NCI-H82 (cell line): ENCODE data around the gene MGAT4A.
"Not testable (repeated sequence)": the region's sequence is repeated elsewhere in the genome, so short reads cannot be mapped to it uniquely, and the experiment has no call there.

Experiments
- DNase-seq: peaks from one replicate; lab custom pipeline; 2025; lab: John Stamatoyannopoulos, UW

Gene MGAT4A

DNA sequence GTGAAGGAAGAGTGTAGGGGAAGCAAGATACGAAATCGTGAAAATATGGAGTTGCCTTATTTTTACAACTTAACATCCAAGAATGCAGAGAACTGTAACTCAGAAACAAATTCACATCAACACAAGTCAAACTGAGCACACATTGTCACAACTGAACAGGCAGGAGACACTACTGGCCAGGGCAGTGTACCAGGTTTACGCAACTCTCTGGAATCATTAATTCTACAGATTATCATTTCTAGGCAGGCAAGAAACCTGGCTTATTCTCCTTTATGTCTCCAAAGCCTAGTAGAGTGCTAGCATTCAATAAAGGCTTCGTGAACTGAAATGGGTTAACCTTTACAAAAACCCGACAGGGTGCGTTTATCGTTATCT is 123.2 kb downstream of the MGAT4A start:
- peak; percentile 40 for DNase-seq

DNA sequence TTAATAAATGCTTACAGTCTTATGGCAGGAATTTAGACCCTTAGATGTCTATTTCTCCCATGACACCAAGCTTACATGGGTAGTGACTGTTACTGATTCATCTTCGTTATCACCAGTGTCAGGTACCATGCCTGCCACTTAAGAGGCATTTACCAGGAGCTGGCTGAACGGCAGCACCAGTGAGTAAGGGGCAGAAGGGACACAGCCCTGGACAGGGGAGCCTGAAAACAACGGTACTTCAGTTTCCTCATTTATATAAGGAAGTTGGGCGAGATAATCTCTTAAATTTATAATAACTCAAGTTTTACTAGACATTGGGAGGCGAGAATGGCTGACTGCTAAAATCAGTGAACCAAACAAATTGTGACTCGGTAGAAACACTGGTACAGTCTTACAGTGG is 123.8 kb downstream of the MGAT4A start:
- no peak for DNase-seq

DNA sequence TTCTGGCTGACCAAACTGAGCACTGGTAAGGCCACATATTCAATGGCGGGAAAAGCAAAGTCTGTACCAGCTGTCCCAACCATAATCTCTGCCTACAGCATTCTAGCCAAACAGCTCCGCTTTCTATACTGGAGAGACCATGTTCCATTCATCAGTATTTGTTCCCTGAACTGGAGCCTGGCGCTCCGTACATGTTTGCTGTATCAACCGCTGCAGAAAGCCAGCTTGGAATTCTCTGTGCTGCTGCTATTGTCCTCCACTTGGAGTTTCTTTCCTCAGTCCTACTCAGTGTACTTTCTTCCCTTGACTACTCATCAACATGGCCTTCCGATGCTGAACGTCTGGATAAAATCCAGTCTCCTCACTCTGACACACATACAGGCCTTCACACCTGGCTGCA is 124.5 kb downstream of the MGAT4A start:
- DNase-seq = no peak

DNA sequence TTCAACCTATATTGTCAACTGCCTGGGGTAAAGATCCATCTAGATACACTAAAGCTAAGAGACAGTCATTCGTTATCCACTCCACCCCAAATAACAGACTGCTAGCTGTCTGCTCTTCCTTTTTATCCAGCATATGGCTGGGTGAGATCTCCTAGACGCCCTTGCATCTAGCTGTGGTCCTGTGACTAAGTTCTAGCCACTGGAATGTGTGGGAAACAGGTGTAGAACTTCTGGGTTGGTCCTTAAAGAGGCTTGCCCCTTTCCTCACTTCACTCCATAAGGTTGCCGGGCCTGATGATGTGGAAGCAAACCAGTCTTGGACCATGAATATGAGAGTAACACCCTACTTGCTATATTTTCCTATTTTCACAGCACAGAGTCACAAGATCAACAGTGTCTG is 125.9 kb downstream of the MGAT4A start:
- no peak for DNase-seq

DNA sequence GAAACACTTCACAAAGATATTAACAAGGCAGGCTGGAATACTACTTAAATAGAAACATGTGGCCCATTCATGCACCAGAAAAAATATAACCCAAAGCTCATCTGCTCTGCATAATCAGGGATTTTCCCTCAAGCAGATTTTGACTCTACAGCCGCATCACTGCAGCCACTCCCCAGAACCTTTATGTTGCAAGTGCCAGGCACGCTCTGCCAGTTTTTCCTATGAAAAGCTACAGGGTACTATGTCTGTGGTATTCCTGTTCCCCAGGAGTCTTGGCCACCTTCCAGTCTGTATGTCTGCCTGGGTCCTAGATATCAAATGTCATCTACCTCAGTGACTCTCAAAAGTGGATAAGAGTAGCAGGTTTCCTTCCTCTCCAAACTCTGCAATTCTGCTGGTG is 126.4 kb downstream of the MGAT4A start:
- no peak for DNase-seq

DNA sequence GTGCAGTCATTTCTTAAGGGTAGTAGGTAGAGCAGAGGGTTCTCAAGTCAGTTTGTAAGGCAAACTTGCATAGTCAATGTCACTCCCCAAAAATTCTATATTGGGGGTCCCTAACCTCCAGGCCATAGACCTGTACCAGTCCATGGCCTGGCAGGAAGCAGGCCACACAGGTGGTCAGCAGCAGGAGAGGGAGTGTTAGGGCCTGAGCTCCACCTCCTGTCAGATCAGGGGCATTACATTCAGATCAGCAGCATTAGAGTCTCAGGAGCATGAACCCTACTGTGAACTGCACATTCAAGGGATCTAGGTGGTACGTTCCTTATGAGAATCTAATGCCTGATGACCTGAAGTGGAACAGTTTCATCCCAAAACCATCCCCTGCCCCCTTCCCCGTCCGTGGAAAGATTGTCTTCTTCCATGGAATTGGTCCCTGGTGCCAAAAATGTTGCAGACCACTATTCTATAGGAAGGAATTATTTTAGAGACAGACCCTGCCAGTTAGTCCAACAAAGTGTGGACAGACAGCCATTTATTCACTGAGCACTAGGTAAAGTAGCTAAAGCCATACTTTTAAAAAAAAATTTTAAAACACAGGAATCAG is 129.3 kb downstream of the MGAT4A start:
- DNase-seq = peak; percentile 70

DNA sequence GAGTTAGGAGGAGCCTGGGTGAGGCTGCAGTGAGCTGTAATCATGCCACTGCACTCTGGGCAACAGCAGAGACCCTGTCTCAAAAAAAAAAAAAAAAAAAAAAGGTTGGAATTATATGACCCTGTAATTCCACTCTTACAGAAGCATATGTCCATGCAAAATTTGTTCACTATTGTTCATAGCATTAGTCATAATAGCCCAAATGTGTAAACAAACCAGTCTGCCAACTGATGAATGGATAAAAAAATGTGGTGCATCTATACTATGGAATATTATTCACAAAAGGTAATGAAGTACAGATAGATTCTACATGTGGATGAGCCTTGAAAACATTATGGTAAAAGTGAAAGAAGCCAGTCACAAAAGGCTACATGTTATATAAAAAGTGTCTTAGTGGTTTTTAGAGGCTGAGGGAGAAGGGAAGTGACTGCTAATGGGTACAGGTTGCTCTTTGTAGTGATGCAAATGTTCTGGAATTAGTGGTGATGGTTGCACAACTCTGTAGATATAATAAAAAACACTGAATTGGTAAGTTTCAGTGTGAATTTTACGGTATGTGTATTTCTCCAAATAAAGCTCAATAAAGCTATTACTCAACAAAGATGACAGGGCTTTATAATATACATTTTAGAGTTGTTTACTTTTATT is 132.0 kb downstream of the MGAT4A start:
- DNase-seq = no peak

DNA sequence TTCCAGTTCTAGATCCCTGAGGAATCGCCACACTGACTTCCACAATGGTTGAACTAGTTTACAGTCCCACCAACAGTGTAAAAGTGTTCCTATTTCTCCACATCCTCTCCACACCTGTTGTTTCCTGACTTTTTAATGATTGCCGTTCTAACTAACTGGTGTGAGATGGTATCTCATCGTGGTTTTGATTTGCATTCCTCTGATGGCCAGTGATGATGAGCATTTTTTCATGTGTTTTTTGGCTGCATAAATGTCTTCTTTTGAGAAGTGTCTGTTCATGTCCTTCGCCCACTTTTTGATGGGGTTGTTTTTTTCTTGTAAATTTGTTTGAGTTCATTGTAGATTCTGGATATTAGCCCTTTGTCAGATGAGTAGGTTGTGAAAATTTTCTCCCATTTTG is 136.3 kb downstream of the MGAT4A start:
- DNase-seq = not testable (repeated sequence)

DNA sequence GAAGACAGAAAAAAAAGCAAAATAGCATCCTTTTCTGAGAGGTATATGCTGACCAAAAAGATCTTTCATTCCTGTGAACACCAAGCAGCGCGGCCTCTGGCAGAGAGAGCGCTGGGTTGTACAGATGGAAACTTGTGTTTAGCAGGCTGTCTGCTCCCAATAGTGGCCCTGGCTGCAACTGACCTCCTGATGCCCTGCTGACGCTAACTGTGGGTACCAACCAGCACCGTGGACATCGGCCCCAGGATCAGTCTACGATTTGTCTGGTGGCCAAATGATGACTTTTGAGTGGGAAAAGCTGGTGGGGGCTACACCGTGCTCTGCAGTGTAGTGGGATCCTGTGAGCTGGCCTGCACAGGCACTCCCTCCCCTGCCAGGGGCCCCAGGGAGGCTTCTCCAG is 138.4 kb downstream of the MGAT4A start:
- DNase-seq = no peak

DNA sequence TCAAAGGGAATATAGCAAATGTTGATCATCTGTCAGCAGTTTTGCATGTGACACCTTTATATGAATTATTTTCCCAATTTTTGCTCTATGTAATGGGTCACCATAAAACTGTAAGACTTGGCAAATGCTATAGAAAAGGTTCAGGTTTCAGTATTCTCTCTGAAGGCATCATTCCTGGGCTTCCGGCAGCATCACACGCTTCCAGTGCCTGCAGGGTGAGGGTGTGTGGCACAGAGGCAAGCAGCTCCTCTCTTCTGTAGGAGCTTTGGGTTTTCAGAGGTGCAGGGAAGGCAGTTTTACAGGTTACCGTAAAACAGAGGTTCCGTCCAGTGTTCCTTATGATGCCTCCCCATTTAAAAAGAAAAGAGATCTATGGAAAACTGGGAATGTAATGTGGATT is 141.4 kb downstream of the MGAT4A start:
- no peak for DNase-seq

DNA sequence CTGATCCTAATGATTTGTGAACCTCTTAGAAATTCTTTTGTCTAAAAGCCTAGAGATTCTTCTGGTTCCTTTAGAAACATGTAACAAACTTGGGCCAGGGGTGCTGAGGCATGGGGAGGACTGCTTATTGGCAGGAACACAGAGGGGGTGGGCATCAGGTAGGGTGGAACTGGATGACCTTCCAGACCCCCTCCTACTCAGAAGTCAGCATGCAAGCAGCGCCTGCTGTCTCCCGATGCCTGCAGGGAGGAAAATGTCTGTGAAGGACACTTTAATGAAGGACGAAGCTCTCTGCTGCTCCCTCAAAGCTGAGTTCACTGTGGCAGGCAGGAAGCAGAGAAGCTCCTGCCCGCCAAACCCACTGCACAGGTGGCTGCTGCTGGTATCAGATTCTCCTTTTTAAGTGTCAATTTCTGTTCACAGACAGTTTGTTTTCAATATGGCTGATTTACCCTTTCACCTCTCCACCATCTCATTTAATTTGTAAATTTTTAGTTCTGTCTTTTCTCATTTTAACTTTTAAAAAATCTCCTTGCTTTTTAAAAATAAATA is 142.0 kb downstream of the MGAT4A start:
- no peak for DNase-seq

DNA sequence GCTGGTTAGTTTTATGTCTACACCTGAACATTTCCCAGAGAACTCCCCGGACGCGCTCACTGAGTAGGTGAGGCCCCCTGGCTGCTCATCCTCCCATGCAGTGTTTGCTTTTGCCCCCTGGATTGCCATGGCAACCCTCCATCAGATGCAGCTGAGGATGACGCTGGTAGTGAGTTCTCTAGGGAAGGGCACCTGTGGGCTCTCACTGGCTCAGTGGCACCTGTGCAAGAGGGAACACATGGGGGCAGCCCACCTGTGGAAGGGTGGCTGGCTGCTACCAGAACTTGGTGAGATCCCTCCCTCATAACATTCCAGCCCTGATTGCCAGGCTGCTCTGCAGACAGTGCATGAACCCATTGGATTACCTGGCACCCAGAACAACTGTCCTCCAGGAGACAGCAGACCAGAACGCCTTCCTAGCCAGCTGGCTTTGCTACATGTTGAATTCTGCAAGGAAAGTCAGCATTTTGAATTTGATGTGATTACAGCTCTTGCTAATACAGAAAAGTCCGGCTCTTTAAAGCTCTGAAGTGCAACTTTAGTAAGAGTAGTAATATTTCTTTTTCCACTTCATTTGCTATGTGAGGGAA is 144.3 kb downstream of the MGAT4A start:
- no peak for DNase-seq

DNA sequence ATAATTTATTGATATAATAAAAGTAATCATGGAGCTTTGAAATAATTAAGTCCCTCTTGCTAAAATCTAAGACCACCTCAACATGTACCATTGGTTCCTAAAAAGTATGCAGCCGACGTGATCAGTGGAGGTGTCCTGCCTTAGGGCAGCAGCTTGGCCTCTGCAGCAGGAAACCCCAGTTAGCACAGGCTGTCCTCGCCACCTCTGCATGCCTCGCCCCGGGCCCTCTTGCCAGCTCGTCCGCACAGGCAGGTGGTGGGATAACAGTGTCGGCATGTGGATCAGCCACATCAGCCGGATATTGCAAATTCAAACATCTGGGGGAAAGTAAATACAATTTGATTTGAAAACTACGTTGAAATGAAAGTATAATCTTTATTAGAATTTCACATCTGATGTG is 145.5 kb downstream of the MGAT4A start:
- DNase-seq = no peak

DNA sequence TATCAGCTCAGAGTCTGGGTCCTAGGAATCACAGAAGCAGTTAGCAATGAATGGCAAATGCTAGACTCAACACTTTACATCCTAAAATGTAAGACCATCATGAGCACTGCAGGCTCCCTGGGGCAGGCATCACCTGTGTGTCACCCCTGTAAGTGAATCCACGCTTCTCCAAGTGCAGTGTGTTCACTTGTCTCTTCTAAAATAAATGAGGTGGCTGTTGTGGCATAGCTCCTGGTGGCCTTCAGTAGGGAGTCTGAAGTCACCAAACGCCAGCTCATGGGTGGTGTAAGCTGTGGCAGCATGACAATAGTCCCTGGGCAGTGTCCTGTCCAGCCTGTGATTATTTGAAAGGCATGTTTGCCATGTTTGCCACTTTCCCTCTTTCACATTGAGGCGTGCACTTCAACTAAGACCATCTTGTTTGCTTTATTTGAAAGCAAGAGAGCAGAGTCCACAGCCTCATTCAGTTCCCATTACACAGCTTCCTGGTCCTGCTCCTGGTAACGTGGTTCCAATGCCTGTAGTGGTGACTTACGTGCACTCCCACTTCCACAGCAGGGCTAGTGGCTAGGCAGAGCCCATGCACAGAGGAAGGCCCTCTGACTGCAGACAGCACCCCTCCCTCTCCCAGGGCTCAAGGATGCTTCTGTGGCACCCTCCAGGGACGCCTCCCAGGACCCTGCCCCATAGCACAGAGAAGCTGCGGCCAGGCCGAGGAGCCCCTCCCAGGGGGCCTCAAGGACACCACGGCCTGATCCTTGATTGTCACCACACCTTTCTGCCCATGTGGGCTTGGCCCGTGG is 146.9 kb downstream of the MGAT4A start:
- DNase-seq = no peak

DNA sequence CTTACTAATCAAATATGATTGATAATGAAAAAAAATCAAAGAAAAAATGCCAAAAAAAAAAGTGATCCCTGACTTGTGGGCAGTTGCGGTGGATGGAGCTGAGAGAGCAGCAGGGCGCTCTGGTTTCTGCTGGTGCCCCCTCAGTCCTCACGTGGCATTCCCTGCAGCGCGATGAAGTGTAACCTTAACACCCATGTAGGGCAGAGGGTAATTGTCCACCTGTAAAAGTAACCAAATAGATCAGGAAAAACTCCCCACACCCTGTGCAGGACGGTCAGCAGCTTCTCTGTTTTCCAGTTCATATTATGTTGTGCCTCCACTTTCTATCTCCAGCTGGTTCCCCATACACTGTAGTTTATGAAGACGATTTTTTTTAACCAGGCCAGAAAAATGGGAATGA is 147.7 kb downstream of the MGAT4A start:
- no peak for DNase-seq

DNA sequence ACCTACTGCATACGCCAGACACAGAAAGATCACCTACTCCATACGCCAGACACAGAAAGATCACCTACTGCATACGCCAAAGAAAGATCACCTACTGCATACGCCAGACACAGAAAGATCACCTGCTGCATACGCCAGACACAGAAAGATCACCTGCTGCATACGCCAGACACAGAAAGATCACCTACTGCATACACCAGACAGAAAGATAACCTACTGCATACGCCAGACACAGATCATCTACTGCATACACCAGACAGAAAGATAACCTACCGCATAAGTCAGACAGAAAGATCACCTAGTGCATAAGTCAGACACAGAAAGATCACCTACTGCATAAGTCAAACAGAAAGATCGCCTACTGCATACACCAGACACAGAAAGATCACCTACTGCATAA is 148.4 kb downstream of the MGAT4A start:
- DNase-seq = no peak

DNA sequence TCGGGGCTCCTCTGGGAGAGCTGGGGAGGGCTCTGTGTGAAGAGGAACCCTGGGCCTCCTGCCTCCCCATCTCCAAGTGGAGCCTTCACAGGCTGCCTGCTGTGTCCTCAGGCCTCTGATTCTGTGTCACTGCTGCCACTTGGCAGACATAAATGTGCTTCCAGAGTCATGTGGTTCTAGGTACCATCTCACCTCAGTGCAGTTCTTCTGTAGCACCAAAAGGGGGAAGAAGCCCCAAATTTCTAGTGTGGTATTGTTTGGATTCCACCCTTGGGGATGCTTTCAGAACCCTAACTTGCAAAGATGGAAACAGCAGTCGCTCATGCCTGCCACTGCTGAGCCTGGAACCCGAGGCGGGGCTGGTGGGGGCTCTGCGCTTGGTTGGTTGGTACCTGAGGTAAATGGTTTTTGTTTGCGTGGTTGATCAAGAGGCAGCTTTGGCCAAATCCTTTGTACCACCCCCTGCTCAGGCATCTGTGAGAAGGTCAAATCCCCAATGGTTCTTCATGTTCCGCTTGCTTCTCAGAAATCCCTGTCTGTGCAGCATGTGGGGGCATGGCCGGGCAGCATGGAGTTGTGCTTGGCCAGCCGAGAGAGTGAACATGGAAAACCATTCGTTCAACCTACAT is 150.2 kb downstream of the MGAT4A start:
- DNase-seq = no peak

DNA sequence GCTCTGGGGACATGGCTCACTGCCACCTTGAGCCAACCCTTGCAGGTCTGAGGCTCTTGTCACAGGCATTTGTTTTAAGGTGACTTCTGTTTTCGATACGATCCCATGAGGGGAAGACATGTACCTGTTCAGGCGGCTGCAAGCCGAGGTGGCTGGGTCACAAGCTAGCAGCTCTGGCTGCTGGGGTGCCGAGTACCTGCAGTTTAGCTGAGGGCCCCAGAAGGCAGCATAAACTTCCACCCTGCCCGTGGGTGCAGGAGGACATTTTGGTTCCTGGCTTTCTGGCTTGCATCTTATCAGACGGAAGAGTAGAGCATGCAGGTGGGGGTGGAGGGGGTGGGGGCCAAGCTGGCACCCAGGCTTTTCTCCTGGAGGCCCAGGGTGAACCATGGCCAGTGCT is 151.0 kb downstream of the MGAT4A start:
- no peak for DNase-seq

DNA sequence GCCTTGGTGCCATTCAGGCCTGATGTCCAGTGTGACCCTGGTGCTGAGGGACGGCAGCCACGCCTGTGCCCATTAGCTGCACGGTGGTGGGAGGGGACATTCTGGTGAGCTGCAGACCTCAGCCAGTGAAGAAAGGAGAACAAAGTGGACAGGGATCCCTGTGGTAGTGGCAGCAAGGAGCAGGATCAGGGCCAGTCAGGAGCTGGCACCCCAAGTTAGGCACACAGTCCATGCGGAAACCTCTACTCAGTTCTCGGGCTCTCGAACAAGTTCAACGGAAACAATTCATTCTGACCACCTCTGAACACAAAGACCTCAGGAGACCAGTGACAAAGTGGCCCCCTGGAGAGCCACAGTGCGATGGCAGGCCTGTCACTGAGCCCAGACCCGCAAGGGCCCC is 152.7 kb downstream of the MGAT4A start:
- DNase-seq = no peak

DNA sequence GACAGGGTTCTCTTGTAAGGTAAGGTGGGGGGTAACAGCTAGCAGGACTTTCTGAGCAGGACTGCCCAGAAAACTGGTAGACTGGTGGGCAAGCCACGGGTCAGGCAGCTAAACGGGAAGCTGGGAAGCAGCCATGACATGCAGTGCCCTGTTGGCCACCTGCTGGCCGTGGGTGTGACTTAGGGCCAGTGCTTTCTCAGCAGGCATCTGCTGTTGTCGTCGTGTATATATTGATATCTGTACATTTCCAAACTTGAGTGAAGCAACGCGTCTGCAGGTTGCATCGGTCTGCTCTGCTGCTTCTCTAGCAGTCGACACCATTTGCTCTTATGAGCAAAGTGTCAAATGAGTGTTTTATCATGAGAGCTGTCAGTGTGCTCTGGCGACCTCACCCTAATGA is 153.6 kb downstream of the MGAT4A start:
- DNase-seq = no peak

DNA sequence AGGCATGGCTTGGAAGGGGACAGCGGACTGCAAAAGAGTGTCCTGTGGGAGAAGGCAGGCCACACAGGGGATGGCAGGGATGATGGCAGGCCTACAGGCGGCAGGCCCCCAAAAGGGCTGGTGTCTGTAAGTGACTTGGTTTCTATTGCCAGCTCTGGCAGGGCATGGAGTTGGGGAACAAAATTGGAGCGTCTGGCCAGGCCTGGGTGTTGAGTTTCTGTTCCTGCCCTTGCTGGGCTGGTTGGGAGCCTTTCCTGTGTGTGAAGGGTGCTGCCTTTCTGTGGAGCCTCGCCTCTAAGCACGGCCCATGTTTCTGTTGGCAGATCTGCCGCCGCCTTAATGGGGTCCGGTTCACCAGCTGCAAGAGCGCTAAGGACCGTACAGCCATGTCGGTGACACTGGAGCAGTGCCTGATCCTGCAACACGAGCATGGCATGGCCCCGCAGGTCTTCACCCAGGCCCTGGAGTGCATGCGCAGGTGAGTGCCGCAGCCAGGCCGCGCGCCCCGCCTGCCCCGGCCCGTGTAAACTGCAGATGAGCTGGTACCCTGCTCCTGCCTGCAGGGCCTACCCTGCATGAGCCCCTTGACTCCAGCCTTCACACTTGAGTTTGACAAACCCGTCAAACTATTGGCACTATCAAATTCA is 154.1 kb downstream of the MGAT4A start:
- no peak for DNase-seq

DNA sequence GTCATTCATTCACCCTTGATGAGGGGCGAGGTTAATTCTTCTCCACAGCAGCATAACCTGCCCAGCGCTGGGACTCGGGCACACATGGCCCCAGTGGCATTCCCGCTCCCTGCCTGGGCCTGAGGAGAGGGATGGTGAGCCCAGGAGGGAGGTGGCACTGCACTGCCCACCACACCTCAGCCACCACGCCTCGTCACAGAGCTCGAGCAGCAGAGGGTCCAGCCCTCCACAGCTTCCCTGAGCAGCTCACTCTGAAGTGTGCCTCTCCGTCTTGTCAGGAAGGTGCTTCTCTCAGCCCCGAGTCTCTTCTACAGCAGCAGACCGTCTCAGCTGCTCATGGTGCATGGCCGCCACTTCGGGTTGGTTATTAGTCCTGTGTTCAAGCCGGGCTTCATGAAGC is 157.5 kb downstream of the MGAT4A start:
- no peak for DNase-seq
